ENCODE data around the gene FAM193A. TPM values are rescaled to one million over a fixed set of nuclear protein-coding genes. Genes with fewer than 3 reads are reported as not detected.
A peak's percentile ranks its signal among the peaks of the same experiment; 100 is the strongest.

FAM193A gene
- total and polyA plus RNA-seq, 2 experiments from 2014 or later, result 12.0 to 22.9 TPM

GRCh38 chr4:2761035-2761923, 224.8 kb downstream of the FAM193A start:
- Histone ChIP-seq H3K9me2 (ENCODE audit: insufficient read depth) (no peaks in the 10 kb centered on the region), H3K27me3 (ENCODE audit: insufficient read depth) (no peaks in the 10 kb centered on the region), H3K27ac (ENCODE audit: low read depth) (no peak overlapping the region), H3K4me1 (ENCODE audit: insufficient read depth) (peaks cover 10% of the 10 kb centered on the region; the same call in 1 of the 2 replicates), H3K79me2 (replicated peaks; ENCODE audit: insufficient read depth) (no peaks in the 10 kb centered on the region), H3K36me3 (ENCODE audit: insufficient read depth) (no peaks in the 10 kb centered on the region), H3K4me2 (no peak overlapping the region; the same call in 1 of the 2 replicates), H2AFZ (no peak overlapping the region), H4K20me1 (replicated peaks; ENCODE audit: insufficient read depth) (no peaks in the 10 kb centered on the region), H3K4me3 (no peak overlapping the region), H3F3A (replicated peaks; ENCODE audit: low read depth) (0 out of 2 replicates have a peak, but pooled peaks cover 11% of the 10 kb centered on the region)
- 0 out of 4 replicates have a peak, but pooled peaks of 1 of the 2 experiments have one; percentile 0 for TF ChIP-seq CTCF (conservative IDR thresholded peaks at IDR 0.05; ENCODE audit: low read depth in 2 of 2)
- TF ChIP-seq ETS1 (IDR thresholded peaks at IDR 0.05), result no peak
- peaks cover 7% of the 10 kb centered on the region for H3K4me1 Mint-ChIP-seq
- H3K4me3 Mint-ChIP-seq, result no peak overlapping the region
- peaks cover 16% of the 10 kb centered on the region for H3K27me3 Mint-ChIP-seq (ENCODE audit: insufficient read depth, low read depth, poor library complexity)
- peaks cover 2% of the 10 kb centered on the region; the same call in 2 of the 3 replicates for H3K9me3 Mint-ChIP-seq
- H3K27ac Mint-ChIP-seq, result no peak overlapping the region
- ATAC-seq, result no peak
- peaks cover 9% of the 10 kb centered on the region; the same call in 1 of the 3 replicates for H3K36me3 Mint-ChIP-seq (ENCODE audit: low read depth)
- DNase-seq (ENCODE audit: low spot score), result peak; percentile 53

- Mint-ChIP-seq H3K4me1 (peaks cover 4% of the 10 kb centered on the region; the same call in 1 of the 3 replicates), H3K27me3 (ENCODE audit: insufficient read depth, low read depth, poor library complexity) (peaks cover 16% of the 10 kb centered on the region)
- TF ChIP-seq ZNF462 (CRISPR knock-in tag; IDR thresholded peaks at IDR 0.05) (no peak), NANOG (IDR thresholded peaks at IDR 0.05; ENCODE audit: borderline replicate concordance) (no peak), JUNB (IDR thresholded peaks at IDR 0.05; ENCODE audit: unreplicated experiment) (no peak)
- TF ChIP-seq, protein P1, sequence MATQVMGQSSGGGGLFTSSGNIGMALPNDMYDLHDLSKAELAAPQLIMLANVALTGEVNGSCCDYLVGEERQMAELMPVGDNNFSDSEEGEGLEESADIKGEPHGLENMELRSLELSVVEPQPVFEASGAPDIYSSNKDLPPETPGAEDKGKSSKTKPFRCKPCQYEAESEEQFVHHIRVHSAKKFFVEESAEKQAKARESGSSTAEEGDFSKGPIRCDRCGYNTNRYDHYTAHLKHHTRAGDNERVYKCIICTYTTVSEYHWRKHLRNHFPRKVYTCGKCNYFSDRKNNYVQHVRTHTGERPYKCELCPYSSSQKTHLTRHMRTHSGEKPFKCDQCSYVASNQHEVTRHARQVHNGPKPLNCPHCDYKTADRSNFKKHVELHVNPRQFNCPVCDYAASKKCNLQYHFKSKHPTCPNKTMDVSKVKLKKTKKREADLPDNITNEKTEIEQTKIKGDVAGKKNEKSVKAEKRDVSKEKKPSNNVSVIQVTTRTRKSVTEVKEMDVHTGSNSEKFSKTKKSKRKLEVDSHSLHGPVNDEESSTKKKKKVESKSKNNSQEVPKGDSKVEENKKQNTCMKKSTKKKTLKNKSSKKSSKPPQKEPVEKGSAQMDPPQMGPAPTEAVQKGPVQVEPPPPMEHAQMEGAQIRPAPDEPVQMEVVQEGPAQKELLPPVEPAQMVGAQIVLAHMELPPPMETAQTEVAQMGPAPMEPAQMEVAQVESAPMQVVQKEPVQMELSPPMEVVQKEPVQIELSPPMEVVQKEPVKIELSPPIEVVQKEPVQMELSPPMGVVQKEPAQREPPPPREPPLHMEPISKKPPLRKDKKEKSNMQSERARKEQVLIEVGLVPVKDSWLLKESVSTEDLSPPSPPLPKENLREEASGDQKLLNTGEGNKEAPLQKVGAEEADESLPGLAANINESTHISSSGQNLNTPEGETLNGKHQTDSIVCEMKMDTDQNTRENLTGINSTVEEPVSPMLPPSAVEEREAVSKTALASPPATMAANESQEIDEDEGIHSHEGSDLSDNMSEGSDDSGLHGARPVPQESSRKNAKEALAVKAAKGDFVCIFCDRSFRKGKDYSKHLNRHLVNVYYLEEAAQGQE (IDR thresholded peaks at IDR 0.05; ENCODE audit: unreplicated experiment), result no peak
Observed at GRCh38 chr4:2762048-2762447, 225.6 kb downstream of the FAM193A start.

More at GRCh38 chr4:2762048-2762447, 225.6 kb downstream of the FAM193A start:
- Histone ChIP-seq H4K20me1 (replicated peaks; ENCODE audit: insufficient read depth) (no peaks in the 10 kb centered on the region), H3K79me2 (replicated peaks; ENCODE audit: insufficient read depth) (no peaks in the 10 kb centered on the region), H3K27ac (ENCODE audit: low read depth) (no peak overlapping the region), H3K36me3 (ENCODE audit: insufficient read depth) (no peaks in the 10 kb centered on the region), H3F3A (replicated peaks; ENCODE audit: low read depth) (0 out of 2 replicates have a peak, but pooled peaks cover 7% of the 10 kb centered on the region), H3K4me1 (ENCODE audit: insufficient read depth) (0 out of 2 replicates have a peak, but pooled peaks cover 4% of the 10 kb centered on the region), H3K4me3 (no peak overlapping the region), H2AFZ (no peak overlapping the region), H3K4me2 (no peak overlapping the region; the same call in 1 of the 2 replicates), H3K9me2 (ENCODE audit: insufficient read depth) (no peaks in the 10 kb centered on the region), H3K27me3 (ENCODE audit: insufficient read depth) (no peaks in the 10 kb centered on the region)
- DNase-seq (ENCODE audit: low spot score) (no peak), ATAC-seq (no peak)
- Mint-ChIP-seq H3K27ac (no peak overlapping the region), H3K9me3 (peaks cover 6% of the 10 kb centered on the region; the same call in 2 of the 3 replicates), H3K4me3 (no peak overlapping the region), H3K36me3 (ENCODE audit: low read depth) (peaks cover 11% of the 10 kb centered on the region; the same call in 1 of the 3 replicates)
